ENCODE results near the gene CD79B.
"Not testable (repeated sequence)": the region's sequence is repeated elsewhere in the genome, so short reads cannot be mapped to it uniquely, and the experiment has no call there.

CD79B gene

GRCh38 chr17:63917206-63917605 lies 14.9 kb downstream of the CD79B start:
- DNase-seq (ENCODE audit: low read depth, low spot score); H3K4me3 ChIP-seq (ENCODE audit: low read length): not testable (repeated sequence)

GRCh38 chr17:63916566-63917185 lies 15.5 kb downstream of the CD79B start:
- no peak for DNase-seq (ENCODE audit: low read depth, low spot score)
- H3K4me3 ChIP-seq (ENCODE audit: low read length): no peak overlapping the region

- not testable (repeated sequence) for H3K4me3 ChIP-seq (ENCODE audit: low read length); DNase-seq (ENCODE audit: low read depth, low spot score)
Measured at GRCh38 chr17:63915753-63916152, 16.4 kb downstream of the CD79B start.

GRCh38 chr17:63914471-63914870 lies 17.7 kb downstream of the CD79B start:
- DNase-seq (ENCODE audit: low read depth, low spot score): no peak
- no peak overlapping the region for H3K4me3 ChIP-seq (ENCODE audit: low read length)

GRCh38 chr17:63911657-63912100 lies 20.5 kb downstream of the CD79B start:
- peak; percentile 19 for DNase-seq (ENCODE audit: low read depth, low spot score)
- no peak overlapping the region for H3K4me3 ChIP-seq (ENCODE audit: low read length)

GRCh38 chr17:63911041-63911635 lies 21.0 kb downstream of the CD79B start, which contains the start of gene CSHL1:
TSS of gene CSHL1 (minus strand) at chr17:63911258. CDS start at chr17:63911196, 62 bp downstream.
- H3K4me3 ChIP-seq (ENCODE audit: low read length): no peak within 1 kb of the TSS
- no peak for DNase-seq (ENCODE audit: low read depth, low spot score)

GRCh38 chr17:63910096-63910495 lies 22.0 kb downstream of the CD79B start:
- H3K4me3 ChIP-seq (ENCODE audit: low read length): no peak overlapping the region
- no peak for DNase-seq (ENCODE audit: low read depth, low spot score)

- not testable (repeated sequence) for H3K4me3 ChIP-seq (ENCODE audit: low read length); DNase-seq (ENCODE audit: low read depth, low spot score)
Measured at GRCh38 chr17:63909586-63909985, 22.5 kb downstream of the CD79B start.

- not testable (repeated sequence) for H3K4me3 ChIP-seq (ENCODE audit: low read length); DNase-seq (ENCODE audit: low read depth, low spot score)
Measured at GRCh38 chr17:63907161-63907778, 24.9 kb downstream of the CD79B start.

GRCh38 chr17:63904796-63905195 lies 27.3 kb downstream of the CD79B start:
- DNase-seq (ENCODE audit: low read depth, low spot score); H3K4me3 ChIP-seq (ENCODE audit: low read length): not testable (repeated sequence)

- H3K4me3 ChIP-seq (ENCODE audit: low read length); DNase-seq (ENCODE audit: low read depth, low spot score): not testable (repeated sequence)
Measured at GRCh38 chr17:63903787-63904201, 28.3 kb downstream of the CD79B start.

- not testable (repeated sequence) for DNase-seq (ENCODE audit: low read depth, low spot score); H3K4me3 ChIP-seq (ENCODE audit: low read length)
Measured at GRCh38 chr17:63901971-63902370, 30.2 kb downstream of the CD79B start.

GRCh38 chr17:63898899-63899798 lies 33.0 kb downstream of the CD79B start:
- DNase-seq (ENCODE audit: low read depth, low spot score); H3K4me3 ChIP-seq (ENCODE audit: low read length): not testable (repeated sequence)

- H3K4me3 ChIP-seq (ENCODE audit: low read length); DNase-seq (ENCODE audit: low read depth, low spot score): not testable (repeated sequence)
Measured at GRCh38 chr17:63896524-63897354, 35.4 kb downstream of the CD79B start, which contains the start of gene CSH1. TSS of gene CSH1 (minus strand) at chr17:63896574. CDS start at chr17:63896511, 63 bp downstream.

- DNase-seq (ENCODE audit: low read depth, low spot score); H3K4me3 ChIP-seq (ENCODE audit: low read length): not testable (repeated sequence)
Measured at GRCh38 chr17:63894821-63895220, 37.3 kb downstream of the CD79B start.

GRCh38 chr17:63894021-63894420 lies 38.1 kb downstream of the CD79B start:
- DNase-seq (ENCODE audit: low read depth, low spot score); H3K4me3 ChIP-seq (ENCODE audit: low read length): not testable (repeated sequence)

GRCh38 chr17:63892316-63893037 lies 39.7 kb downstream of the CD79B start:
- DNase-seq (ENCODE audit: low read depth, low spot score): not testable (repeated sequence)

More at GRCh38 chr17:63892316-63893037, 39.7 kb downstream of the CD79B start:
- not testable (repeated sequence) for H3K4me3 ChIP-seq (ENCODE audit: low read length)
